Measurements from ENCODE around the gene CDK8.
A peak's percentile ranks its signal among the peaks of the same experiment; 100 is the strongest.
"Not testable (repeated sequence)": the region's sequence is repeated elsewhere in the genome, so short reads cannot be mapped to it uniquely, and the experiment has no call there.

Gene CDK8

DNA sequence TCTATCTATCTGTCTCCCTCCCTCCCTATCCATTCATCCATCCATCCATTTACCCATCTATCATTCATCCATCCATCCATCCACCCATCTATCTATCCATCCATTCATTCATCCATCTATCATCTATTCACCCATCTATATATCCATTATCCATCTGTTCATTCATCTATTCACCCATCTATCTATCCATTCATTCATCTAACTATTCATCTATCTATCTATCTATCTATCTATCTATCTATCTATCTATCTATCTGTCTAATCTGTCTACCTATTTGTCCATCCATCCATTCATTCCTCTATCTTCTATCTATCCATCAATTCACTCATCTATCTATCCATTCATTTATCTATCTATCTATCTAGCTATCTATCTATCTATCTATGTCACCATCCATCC lies 4.4 kb upstream of the CDK8 start:
- no peak for TF ChIP-seq CTCF (IDR thresholded peaks at IDR 0.05; ENCODE audit: extremely low read depth, insufficient read depth, missing control alignments)
- in situ Hi-C loops (cut with MboI; ENCODE audit: low pct_unique_long_range_greater_than_20kb, low sequenced_read_pairs, unreplicated experiment): no loop called here
- no peak for DNase-seq (ENCODE audit: low spot score)

GRCh38 chr13:26252006-26252405 lies 1.9 kb upstream of the CDK8 start:
- in situ Hi-C loops (cut with MboI; ENCODE audit: low pct_unique_long_range_greater_than_20kb, low sequenced_read_pairs, unreplicated experiment); DNase-seq (ENCODE audit: low spot score): not testable (repeated sequence)

- no peak for DNase-seq (ENCODE audit: low spot score)
- no peak for TF ChIP-seq CTCF (IDR thresholded peaks at IDR 0.05; ENCODE audit: extremely low read depth, insufficient read depth, missing control alignments)
- in situ Hi-C loops (cut with MboI; ENCODE audit: low pct_unique_long_range_greater_than_20kb, low sequenced_read_pairs, unreplicated experiment): no loop called here
Observed at GRCh38 chr13:26253262-26253786, 605 bp upstream of the CDK8 start.

DNA sequence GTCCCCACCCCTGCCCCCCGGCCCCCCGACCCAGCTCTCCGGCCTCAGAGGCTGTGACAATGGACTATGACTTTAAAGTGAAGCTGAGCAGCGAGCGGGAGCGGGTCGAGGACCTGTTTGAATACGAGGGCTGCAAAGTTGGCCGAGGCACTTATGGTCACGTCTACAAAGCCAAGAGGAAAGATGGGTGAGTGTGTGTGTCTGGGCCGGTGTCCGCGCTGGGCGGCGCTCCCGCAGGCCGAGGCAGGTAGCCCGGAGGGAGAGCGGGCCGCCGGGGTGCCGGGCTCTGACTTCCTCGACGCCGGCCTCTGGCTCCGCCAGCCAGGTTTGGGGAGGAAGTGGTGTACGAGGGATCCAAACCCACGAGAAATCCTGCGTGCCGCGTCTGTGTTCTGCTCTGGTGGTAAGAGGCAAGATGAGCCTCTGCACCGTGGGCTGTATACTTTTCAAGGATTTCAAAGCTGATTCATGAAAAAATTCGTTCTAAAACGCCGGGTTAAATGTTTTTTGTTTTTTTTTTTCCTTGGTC lies 718 bp downstream of the CDK8 start:
- in situ Hi-C loops (cut with MboI; ENCODE audit: low pct_unique_long_range_greater_than_20kb, low sequenced_read_pairs, unreplicated experiment): no loop called here
- peak; percentile 8 for TF ChIP-seq CTCF (IDR thresholded peaks at IDR 0.05; ENCODE audit: extremely low read depth, insufficient read depth, missing control alignments)
- peak; percentile 59 for DNase-seq (ENCODE audit: low spot score)

GRCh38 chr13:26255115-26255514 lies 1.2 kb downstream of the CDK8 start:
- TF ChIP-seq CTCF (IDR thresholded peaks at IDR 0.05; ENCODE audit: extremely low read depth, insufficient read depth, missing control alignments): no peak
- in situ Hi-C loops (cut with MboI; ENCODE audit: low pct_unique_long_range_greater_than_20kb, low sequenced_read_pairs, unreplicated experiment): no loop called here
- DNase-seq (ENCODE audit: low spot score): no peak

- peak; percentile 48 for TF ChIP-seq CTCF (IDR thresholded peaks at IDR 0.05; ENCODE audit: extremely low read depth, insufficient read depth, missing control alignments)
- in situ Hi-C loops (cut with MboI; ENCODE audit: low pct_unique_long_range_greater_than_20kb, low sequenced_read_pairs, unreplicated experiment): no loop called here
- DNase-seq (ENCODE audit: low spot score): no peak
Observed at GRCh38 chr13:26255691-26256277, 1.9 kb downstream of the CDK8 start.

DNA sequence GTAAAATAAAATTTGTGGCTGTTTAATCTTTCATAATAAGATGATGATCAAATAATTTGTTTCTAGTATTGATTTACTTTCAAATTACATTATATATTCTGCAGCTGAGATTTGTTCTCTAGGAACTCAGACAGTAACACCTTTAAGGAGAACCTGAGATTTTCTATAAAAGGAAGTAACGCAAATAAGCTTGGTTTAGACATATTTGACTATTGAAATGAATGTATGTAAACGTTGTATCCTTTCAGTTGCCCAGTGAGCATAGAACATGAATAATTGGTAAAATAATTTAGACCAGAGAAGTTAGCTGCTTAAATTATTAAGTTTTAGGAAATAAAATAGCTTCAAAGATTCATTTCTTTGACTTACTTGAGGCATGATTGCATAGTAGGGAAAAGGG lies 3.1 kb downstream of the CDK8 start:
- DNase-seq (ENCODE audit: low spot score): no peak
- in situ Hi-C loops (cut with MboI; ENCODE audit: low pct_unique_long_range_greater_than_20kb, low sequenced_read_pairs, unreplicated experiment): no loop called here
- no peak for TF ChIP-seq CTCF (IDR thresholded peaks at IDR 0.05; ENCODE audit: extremely low read depth, insufficient read depth, missing control alignments)
